ENCODE results near the gene BAIAP2L1.
"Not testable (repeated sequence)": the region's sequence is repeated elsewhere in the genome, so short reads cannot be mapped to it uniquely, and the experiment has no call there.

BAIAP2L1 gene, protein sequence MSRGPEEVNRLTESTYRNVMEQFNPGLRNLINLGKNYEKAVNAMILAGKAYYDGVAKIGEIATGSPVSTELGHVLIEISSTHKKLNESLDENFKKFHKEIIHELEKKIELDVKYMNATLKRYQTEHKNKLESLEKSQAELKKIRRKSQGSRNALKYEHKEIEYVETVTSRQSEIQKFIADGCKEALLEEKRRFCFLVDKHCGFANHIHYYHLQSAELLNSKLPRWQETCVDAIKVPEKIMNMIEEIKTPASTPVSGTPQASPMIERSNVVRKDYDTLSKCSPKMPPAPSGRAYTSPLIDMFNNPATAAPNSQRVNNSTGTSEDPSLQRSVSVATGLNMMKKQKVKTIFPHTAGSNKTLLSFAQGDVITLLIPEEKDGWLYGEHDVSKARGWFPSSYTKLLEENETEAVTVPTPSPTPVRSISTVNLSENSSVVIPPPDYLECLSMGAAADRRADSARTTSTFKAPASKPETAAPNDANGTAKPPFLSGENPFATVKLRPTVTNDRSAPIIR

DNA sequence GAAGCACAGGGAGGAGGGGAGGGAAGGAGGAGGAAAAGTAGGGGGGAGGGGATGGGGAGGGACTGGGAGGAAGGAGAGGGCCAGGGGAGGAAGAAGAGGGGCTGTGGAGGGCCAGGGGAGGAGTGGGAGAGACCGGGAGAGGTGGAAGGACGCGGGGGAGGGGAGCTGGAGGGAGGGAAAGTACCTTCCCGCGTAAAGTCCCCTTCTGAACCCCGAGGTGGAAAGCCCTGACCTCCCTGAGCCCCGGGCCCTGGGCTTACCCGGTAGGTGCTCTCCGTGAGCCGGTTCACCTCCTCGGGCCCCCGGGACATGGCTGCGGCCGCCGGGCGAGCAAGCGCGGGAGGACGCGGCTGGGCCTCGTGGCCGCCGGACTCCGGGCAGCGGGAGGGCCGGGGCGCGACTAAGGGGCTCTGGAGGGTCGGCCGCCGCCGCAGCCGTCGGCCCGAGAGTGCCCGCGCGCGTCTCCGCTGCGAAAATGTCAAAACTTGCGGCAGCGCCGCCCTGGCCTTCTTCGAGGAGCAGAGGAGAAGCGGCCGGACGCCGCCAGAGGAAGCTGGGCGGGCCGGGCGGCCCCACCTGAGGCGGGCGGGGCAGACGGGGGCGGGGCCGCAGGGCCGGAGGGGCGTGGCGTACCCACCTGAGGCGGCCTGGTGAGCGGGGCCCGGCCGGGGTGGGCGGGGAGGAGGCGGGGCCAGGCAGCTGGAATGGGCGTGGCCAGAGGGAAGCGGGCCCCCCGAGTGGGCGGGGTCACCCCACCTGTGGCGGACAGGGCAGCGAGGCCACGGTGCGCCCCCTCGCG is at the start of gene BAIAP2L1:
BAIAP2L1 (minus strand) TSS at position 549 of the 799 bp plus-strand sequence; CDS start at position 311, 238 bp downstream.
- no peak for DNase-seq (ENCODE audit: low read depth)
- H3K4me3 ChIP-seq (ENCODE audit: low read length) = peak within 1 kb of the TSS; percentile 62
- TF ChIP-seq, protein P1, sequence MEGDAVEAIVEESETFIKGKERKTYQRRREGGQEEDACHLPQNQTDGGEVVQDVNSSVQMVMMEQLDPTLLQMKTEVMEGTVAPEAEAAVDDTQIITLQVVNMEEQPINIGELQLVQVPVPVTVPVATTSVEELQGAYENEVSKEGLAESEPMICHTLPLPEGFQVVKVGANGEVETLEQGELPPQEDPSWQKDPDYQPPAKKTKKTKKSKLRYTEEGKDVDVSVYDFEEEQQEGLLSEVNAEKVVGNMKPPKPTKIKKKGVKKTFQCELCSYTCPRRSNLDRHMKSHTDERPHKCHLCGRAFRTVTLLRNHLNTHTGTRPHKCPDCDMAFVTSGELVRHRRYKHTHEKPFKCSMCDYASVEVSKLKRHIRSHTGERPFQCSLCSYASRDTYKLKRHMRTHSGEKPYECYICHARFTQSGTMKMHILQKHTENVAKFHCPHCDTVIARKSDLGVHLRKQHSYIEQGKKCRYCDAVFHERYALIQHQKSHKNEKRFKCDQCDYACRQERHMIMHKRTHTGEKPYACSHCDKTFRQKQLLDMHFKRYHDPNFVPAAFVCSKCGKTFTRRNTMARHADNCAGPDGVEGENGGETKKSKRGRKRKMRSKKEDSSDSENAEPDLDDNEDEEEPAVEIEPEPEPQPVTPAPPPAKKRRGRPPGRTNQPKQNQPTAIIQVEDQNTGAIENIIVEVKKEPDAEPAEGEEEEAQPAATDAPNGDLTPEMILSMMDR (conservative IDR thresholded peaks at IDR 0.05; ENCODE audit: low read depth, low read length) = no peak

DNA sequence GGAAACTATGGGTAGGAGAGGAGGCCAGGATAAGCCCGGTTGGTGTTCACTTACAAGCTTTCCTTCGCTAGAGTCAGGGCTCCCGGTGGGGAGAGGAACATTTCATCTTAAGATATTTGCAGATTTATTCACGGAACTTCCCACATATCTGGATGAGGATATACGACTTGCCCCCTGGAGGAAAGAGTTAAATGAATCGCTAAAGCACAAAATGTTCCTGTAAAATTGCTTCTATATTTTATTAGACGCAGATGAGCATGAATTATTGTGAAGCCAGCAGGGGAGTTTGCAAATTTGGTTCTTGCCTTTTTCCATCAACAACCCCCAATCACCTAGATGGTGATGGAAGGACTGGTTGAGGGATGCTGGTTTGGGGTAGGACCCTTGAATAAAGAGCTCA is 47.9 kb upstream of the BAIAP2L1 start:
- TF ChIP-seq, protein P1 (conservative IDR thresholded peaks at IDR 0.05; ENCODE audit: low read depth, low read length) = no peak
- H3K4me3 ChIP-seq (ENCODE audit: low read length) = no peak overlapping the region
- no peak for DNase-seq (ENCODE audit: low read depth)

DNA sequence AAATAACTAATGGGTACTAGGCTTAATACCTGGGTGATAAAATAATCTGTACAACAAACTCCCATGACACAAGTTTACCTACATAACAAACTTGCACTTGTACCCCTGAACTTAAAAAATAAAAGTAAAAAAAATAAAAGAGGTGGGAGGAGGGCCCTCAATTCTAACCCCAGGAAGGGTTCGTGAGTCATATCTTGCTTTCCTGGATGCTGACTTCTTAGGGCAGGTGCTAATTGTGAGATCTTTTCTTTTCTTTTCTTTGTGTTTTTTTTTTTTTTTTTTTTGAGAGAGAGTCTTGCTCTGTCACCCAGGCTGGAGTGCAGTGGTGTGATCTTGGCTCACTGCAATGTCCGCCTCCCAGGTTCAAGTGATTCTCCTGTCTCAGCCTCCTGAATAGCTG is 40.1 kb upstream of the BAIAP2L1 start:
- not testable (repeated sequence) for DNase-seq (ENCODE audit: low read depth); H3K4me3 ChIP-seq (ENCODE audit: low read length)

DNA sequence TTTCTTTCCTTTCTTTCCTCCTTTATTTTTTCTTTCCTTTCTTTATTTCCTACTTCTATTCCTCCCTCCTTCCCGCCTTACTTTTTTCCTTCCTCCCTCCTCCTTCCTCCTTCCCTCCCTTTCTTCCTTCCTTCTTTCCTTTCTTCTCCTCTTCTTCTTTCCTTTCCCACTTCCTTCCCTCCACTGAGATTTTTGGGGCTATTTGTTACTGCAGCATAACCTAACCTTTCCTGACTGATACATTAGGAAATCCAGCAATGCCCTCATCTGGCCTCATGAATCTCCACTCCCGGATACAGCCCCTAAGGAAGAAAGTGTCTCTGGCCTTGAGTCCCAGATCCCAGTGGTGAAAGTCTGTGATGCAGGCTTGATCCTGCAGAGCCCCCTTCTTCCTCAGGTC is 38.6 kb upstream of the BAIAP2L1 start:
- TF ChIP-seq, protein P1 (conservative IDR thresholded peaks at IDR 0.05; ENCODE audit: low read depth, low read length) = no peak
- no peak overlapping the region for H3K4me3 ChIP-seq (ENCODE audit: low read length)
- DNase-seq (ENCODE audit: low read depth) = no peak

DNA sequence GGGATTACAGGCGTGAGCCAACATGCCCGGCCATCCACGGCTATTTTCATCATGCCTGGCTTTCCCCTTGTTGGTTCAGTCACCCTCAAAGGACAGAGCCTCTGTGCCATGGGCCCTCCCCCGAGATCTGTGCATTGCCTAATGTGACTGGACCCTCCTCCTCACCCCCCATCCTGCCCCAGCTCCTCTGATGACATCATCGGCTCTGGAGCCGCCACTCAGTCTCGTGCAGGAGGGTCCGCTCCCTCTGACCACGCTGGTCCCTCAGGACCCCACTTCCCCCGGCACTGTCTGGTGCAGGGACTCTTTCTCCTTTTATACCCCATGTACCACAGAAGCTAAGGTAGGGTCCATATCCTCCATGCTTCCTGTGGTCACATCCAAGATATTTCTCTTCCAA is 33.2 kb upstream of the BAIAP2L1 start:
- DNase-seq (ENCODE audit: low read depth) = no peak
- TF ChIP-seq, protein P1 (conservative IDR thresholded peaks at IDR 0.05; ENCODE audit: low read depth, low read length) = no peak
- H3K4me3 ChIP-seq (ENCODE audit: low read length) = no peak overlapping the region

DNA sequence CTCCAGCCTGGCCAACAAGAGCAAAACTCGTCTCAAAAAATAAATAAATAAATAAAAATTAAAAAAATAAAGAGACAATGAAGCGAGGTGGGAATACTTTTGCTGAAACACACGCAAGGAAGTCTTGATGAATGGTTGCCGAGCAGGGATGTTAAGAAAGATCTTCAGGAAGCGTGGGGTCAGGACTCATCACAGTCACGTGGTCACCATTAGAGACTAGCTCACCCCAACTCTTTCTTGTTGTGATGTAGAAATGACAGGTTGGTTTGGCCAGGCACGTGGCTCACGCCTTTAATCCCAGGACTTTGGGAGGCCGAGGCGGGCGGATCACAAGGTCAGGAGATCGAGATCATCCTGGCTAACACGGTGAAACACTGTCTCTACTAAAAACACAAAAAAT is 28.9 kb upstream of the BAIAP2L1 start:
- no peak overlapping the region for H3K4me3 ChIP-seq (ENCODE audit: low read length)

DNA sequence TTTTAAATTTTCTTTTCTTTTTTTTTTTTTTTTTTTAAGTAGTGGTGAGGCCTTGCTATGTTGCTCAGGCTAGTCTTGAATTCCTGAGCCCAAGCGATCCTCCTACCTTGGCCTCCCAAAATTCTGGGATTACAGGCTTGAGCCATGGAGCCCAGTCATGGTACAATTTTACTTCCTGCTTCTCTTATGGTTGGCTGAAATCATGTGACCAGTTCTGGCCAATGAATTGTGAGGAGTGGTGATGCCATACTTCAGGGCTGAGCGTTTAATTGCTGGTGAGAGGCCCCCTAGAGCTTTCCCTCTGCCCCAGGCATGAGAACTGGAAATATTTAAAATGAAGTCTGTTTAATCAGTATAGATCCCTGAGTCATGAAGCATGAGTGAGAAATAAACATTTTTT is 22.2 kb upstream of the BAIAP2L1 start:
- TF ChIP-seq, protein P1 (conservative IDR thresholded peaks at IDR 0.05; ENCODE audit: low read depth, low read length) = no peak
- H3K4me3 ChIP-seq (ENCODE audit: low read length) = no peak overlapping the region
- DNase-seq (ENCODE audit: low read depth) = no peak

More for the DNA sequence above, 28.9 kb upstream of the BAIAP2L1 start:
- no peak for DNase-seq (ENCODE audit: low read depth)
- TF ChIP-seq, protein P1 (conservative IDR thresholded peaks at IDR 0.05; ENCODE audit: low read depth, low read length) = no peak
